ENCODE results near the gene SDK1.
"Not testable (repeated sequence)": the region's sequence is repeated elsewhere in the genome, so short reads cannot be mapped to it uniquely, and the experiment has no call there.

The SDK1 gene

DNA sequence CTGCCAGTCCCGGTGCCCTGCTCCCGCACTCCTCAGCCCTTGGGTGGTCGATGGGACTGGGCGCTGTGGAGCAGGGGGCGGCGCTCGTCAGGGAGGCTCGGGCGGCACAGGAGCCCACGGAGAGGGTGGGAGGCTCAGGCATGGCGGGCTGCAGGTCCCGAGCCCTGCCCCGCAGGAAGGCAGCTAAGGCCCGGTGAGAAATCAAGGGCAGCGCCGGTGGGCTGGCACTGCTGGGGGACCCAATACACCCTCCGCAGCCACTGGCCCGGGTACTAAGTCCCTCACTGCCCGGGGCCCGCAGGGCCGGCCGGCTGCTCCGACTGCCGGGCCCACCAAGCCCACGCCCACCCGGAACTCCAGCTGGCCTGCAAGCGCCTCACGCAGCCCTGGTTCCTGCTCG is 1012.9 kb downstream of the SDK1 start:
- DNase-seq (ENCODE audit: low read depth in 2 of 2): not testable (repeated sequence)

DNA sequence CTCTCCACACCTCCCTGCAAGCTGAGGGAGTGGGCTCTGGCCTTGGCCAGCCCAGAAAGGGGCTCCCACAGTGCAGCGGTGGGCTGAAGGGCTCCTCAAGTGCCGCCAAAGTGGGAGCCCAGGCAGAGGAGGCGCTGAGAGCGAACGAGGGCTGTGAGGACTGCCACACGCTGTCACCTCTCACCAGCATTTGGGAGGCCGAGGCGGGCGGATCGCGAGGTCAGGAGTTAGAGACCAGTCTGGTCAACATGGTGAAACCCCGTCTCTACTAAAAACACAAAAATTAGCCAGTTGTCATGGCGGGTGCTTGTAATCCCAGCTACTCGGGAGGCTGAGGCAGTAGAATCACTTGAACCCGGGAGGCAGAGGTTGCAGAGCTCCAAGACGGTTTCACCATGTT is 1013.3 kb downstream of the SDK1 start:
- DNase-seq (ENCODE audit: low read depth in 2 of 2): not testable (repeated sequence)
